Right cardiac atrium (tissue), 5 donors: ENCODE measurements around the gene ADAMTSL3. TPM values are rescaled to one million over a fixed set of nuclear protein-coding genes. Genes with fewer than 3 reads are reported as not detected.
"Not testable (repeated sequence)": the region's sequence is repeated elsewhere in the genome, so short reads cannot be mapped to it uniquely, and the experiment has no call there.

ENCODE experiments used
- ATAC-seq, 2 donors: fragments of 200-7000 bp; cut with Tn5 transposase; one replicate each; pipeline versions ENCODE4 v1.8.0 to v1.9.1; 2020; ENCODE audit warnings: moderate library complexity in 2 of 2, mild to moderate bottlenecking in 1 of 2
- DNase-seq, 3 donors: peaks; one replicate each; pipeline ENCODE4 v3.0.0-alpha.2; 2020
- H3K27ac ChIP-seq: one replicate; pipeline ENCODE4 v1.5.1; 2013; ENCODE audit warnings: mild to moderate bottlenecking, low read length, control low read depth, moderate library complexity
- H3K27me3 ChIP-seq: one replicate; pipeline ENCODE4 v1.6.1; 2013; ENCODE audit not compliant: control insufficient read depth, insufficient read depth
- H3K4me1 ChIP-seq: one replicate; pipeline ENCODE4 v1.6.1; 2013; ENCODE audit warnings: low read length; ENCODE audit not compliant: control insufficient read depth, insufficient read depth
- H3K4me3 ChIP-seq: one replicate; pipeline ENCODE4 v1.5.1; 2013; ENCODE audit warnings: low read length, control low read depth
- H3K9me3 ChIP-seq: one replicate; pipeline ENCODE4 v1.6.1; 2013; ENCODE audit warnings: low read length; ENCODE audit not compliant: control insufficient read depth
- WGBS: extraction: QIAGEN DNeasy Blood & Tissue Kit; methylation state at CpG from one replicate; pipeline ENCODE4 v1.1.7; 2013; 5-methylcytosine and 5-hydroxymethylcytosine counted together
- intact Hi-C, 4 donors: fragments of 100-400 bp; cut with DNase I; formaldehyde crosslinking; loops; one replicate each; pipeline versions ENCODE4 v1.11.0 to v1.14.0; 2022 to 2023
- polyA plus RNA-seq: library from polyadenylated mRNA; stranded (reverse); fragments of 200-250 nt; gene quantifications from one replicate; pipeline ENCODE4 v1.2.3, GENCODE V29; 2013
- total RNA-seq, 4 donors: library from RNA; stranded (reverse); fragmentation: NEBNext Ultra II Directional; extraction: Animal tissue kit (Norgen Biotek cat#: 25700); gene quantifications; one replicate each; pipeline ENCODE4 v1.2.1, GENCODE V29; 2021
- donor health status: healthy with polysubstance abuse.
- donor health status: DM: no; HTN: yes; CAD: no.
- donor health status: DM: no; HTN: no; CAD: no.
- donor health status: DM: no; HTN: yes; CAD: no; lungs with severe emphysema.
- donor health status: DM: yes; HTN: yes; CAD: no.

The ADAMTSL3 gene
- total and polyA plus RNA-seq, 5 donors = 4.7 to 50.2 (median 46.9) TPM

DNA sequence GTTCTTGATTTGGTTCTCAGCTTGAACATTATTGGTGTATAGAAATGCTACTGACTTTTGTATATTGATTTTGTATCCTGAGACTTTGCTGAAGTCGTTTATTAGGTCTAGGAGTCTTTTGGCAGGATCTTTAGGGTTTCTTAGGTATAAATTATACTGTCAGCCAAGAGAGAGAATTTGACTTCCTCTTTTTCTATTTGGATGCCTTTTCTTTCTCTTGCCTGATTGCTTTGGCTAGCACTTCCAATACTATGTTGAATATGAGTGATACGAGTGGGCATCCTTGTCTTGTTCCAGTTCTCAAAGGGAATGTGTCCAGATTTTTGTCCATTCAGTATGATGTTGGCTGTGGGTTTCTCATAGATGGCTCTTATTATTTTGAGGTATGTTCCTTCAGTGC lies 409.8 kb downstream of the ADAMTSL3 start:
- DNase-seq, H3K9me3 ChIP-seq, ATAC-seq, H3K27ac ChIP-seq, H3K27me3 ChIP-seq, H3K4me1 ChIP-seq, H3K4me3 ChIP-seq: not testable (repeated sequence)
- WGBS = 65% methylated on average over 2 of the region's 2 CpGs
- intact Hi-C loops = loop anchor here in 1 of 4 donors (10.0 kb wide), 1 partner anchor 59 kb away; no protein-coding TSS in a partner anchor

DNA sequence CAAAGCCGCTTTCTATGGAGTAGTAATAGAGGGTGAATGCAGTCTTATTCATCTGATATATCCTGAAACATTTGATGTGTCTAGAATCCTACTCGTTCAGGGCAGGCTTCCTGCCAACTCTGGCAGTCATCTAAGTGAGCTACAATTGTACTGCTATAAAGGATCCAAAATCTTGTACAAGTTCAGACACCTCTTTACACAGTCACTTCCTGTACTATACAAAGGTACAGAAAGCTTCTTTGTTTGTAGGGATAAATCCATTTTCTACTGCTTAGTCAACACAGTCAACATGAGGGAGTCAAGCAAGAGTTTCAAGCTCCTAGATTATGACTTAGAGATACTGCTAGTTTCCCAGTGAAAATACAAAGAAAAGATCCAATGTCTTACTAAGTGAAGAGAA lies 414.8 kb downstream of the ADAMTSL3 start:
- intact Hi-C loops = loop anchor here in 1 of 4 donors (10.0 kb wide), 1 partner anchor 64 kb away; no protein-coding TSS in a partner anchor
- WGBS = 41% methylated on average over 2 of the region's 2 CpGs
- ATAC-seq, H3K4me3 ChIP-seq, H3K9me3 ChIP-seq, H3K4me1 ChIP-seq, DNase-seq, H3K27ac ChIP-seq, H3K27me3 ChIP-seq: not testable (repeated sequence)

DNA sequence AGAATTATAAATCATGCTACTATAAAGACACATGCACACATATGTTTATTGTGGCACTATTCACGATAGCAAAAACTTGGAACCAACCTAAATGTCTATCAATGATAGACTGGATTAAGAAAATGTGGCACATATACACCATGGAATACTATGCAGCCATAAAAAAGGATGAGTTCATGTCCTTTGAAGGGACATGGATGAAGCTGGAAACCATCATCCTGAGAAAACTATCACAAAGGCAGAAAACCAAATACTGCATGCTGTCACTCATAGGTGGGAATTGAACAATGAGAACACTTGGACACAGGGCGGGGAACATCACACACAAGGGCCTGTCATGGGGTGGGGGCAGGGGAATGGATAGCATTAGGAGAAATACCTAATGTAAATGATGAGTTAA lies 424.1 kb downstream of the ADAMTSL3 start:
- not testable (repeated sequence) for DNase-seq

GRCh38 chr15:84079325-84079884 lies 425.5 kb downstream of the ADAMTSL3 start:
- intact Hi-C loops, DNase-seq, H3K27me3 ChIP-seq, ATAC-seq, H3K4me3 ChIP-seq, H3K27ac ChIP-seq, H3K9me3 ChIP-seq, H3K4me1 ChIP-seq: not testable (repeated sequence)
- 14% methylated on average over 15 of the region's 15 CpGs for WGBS

More for the DNA sequence above, 424.1 kb downstream of the ADAMTSL3 start:
- intact Hi-C loops, H3K4me3 ChIP-seq, ATAC-seq, H3K27ac ChIP-seq, H3K9me3 ChIP-seq, H3K4me1 ChIP-seq, H3K27me3 ChIP-seq: not testable (repeated sequence)
- WGBS = 87% methylated on average over 2 of the region's 2 CpGs

DNA sequence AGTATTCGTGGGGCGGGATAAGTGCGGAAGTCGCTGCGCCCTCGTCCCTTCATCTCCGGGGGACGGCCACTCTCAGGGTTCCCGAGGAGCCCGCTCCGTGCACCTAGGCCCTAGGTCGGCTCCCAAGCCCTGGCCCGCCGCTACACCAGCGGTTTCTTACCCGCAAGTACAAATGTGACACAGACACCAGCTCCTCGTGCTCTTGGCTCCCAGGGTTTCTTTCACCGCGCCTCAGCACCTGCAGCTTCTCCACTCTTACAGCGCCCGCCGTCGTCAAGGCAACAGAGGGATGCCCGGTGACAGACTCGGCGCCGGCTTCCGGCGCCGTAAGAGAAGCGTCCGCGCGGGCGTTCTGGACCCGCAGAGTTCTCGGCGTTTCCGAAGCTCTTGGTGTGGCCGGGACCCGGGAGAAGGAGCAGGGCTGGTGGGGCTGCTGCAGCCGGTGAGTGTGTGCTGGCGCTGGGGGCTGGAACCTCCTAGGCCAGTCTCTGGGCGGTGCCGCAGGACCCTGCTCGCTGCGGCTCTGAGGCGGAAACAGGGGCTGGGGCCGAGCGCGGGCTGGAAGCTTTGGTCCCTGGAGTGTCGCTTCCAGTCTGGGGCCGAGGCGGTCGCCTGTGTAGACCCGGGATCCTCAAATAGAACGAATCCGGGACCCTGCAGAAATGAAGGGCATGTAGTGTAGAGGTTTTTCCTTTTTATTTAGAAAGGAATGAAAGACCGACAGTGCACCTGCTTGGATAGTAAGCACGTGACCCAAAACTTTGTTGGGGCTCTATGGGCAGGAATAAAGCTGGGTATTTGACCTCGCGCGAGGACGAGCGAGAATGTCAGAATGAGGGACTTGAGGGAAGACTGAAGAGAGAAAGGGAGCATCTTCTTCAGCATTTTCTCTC lies 426.2 kb downstream of the ADAMTSL3 start:
- Histone ChIP-seq H3K9me3 (no peaks in the 10 kb centered on the region), H3K4me3 (peak overlapping the region; percentile 21), H3K4me1 (no peaks in the 10 kb centered on the region), H3K27me3 (peaks cover 3% of the 10 kb centered on the region), H3K27ac (no peak overlapping the region)
- DNase-seq (peak; percentile 18 to 64 (median 60)), ATAC-seq (peak; percentile 51 to 56)
- intact Hi-C loops = no loop called here
- WGBS = 2% methylated on average over 65 of the region's 65 CpGs

- ATAC-seq, H3K9me3 ChIP-seq, H3K27me3 ChIP-seq, H3K4me3 ChIP-seq, intact Hi-C loops, H3K27ac ChIP-seq, H3K4me1 ChIP-seq: not testable (repeated sequence)
- 38% methylated on average over 9 of the region's 9 CpGs for WGBS
- peak in 1 of 3 donors; percentile 33 for DNase-seq
Observed at GRCh38 chr15:84080778-84081084, 426.8 kb downstream of the ADAMTSL3 start.

- DNase-seq = no peak
- no peak for ATAC-seq
- Histone ChIP-seq H3K9me3 (no peaks in the 10 kb centered on the region), H3K4me3 (no peak overlapping the region), H3K4me1 (no peaks in the 10 kb centered on the region), H3K27me3 (peaks cover 3% of the 10 kb centered on the region), H3K27ac (no peak overlapping the region)
- intact Hi-C loops = no loop called here
- 86% methylated on average over 16 of the region's 16 CpGs for WGBS
Observed at GRCh38 chr15:84081391-84082168, 427.7 kb downstream of the ADAMTSL3 start.

GRCh38 chr15:84082739-84083138 lies 428.8 kb downstream of the ADAMTSL3 start:
- H3K27ac ChIP-seq = no peak overlapping the region
- H3K4me1 ChIP-seq = no peaks in the 10 kb centered on the region
- 77% methylated on average over 2 of the region's 2 CpGs for WGBS
- DNase-seq (no peak), ATAC-seq (no peak)
- intact Hi-C loops = no loop called here
- peaks cover 3% of the 10 kb centered on the region for H3K27me3 ChIP-seq
- H3K4me3 ChIP-seq = no peak overlapping the region
- H3K9me3 ChIP-seq = no peaks in the 10 kb centered on the region

DNA sequence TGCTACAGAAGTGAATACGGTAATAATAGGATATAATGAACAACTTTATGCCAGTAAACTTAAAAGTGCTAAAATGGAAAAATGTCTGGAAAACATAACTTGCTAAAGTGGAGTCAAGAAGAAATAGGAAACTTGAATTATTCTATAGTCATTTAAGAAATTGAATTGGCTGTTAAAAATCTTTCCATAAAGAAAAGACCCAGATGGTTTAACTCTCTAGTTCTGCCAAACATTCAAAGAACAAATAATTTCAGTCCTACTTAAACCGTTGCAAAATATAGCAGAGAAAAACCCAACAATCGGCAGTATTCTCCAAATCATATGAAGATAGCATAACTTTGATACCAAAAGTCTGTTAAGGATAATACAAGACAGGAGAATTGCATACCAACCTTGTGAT lies 432.1 kb downstream of the ADAMTSL3 start:
- DNase-seq, H3K9me3 ChIP-seq, H3K27me3 ChIP-seq, H3K4me1 ChIP-seq, H3K4me3 ChIP-seq, intact Hi-C loops, H3K27ac ChIP-seq, ATAC-seq: not testable (repeated sequence)
- WGBS = 63% methylated on average over 3 of the region's 3 CpGs
